Heart right ventricle (tissue), 16 donors: ENCODE data around the gene SEPTIN10. TPM values are rescaled to one million over a fixed set of nuclear protein-coding genes. Genes with fewer than 3 reads are reported as not detected.

Experiments used
- ATAC-seq, 8 donors: fragments of 200-7000 bp; cut with Tn5 transposase; one replicate each; pipeline ENCODE4 v1.9.1; 2020; ENCODE audit warnings: mild to moderate bottlenecking in 8 of 8, moderate library complexity in 8 of 8, moderate number of reproducible peaks in 1 of 8
- DNase-seq, 2 donors: peaks; one replicate each; pipeline ENCODE4 v3.0.0-alpha.2; 2020
- H3K27ac ChIP-seq, 10 donors: fragments of 200-600 bp; sonication (generic) in 2 of 10; one replicate each; pipeline versions ENCODE4 v1.5.0 to v1.8.0; 2020 to 2022; ENCODE audit warnings: mild to moderate bottlenecking in 3 of 10
- H3K27me3 ChIP-seq, 7 donors: fragments of 200-600 bp; one replicate each; pipeline ENCODE4 v1.8.0; 2021 to 2022; ENCODE audit warnings: mild to moderate bottlenecking in 2 of 7
- H3K36me3 ChIP-seq, 9 donors: fragments of 200-600 bp; sonication (generic) in 1 of 9; one replicate each; pipeline versions ENCODE4 v1.5.0 to v1.8.0; 2020 to 2022; ENCODE audit warnings: mild to moderate bottlenecking in 2 of 9
- H3K4me1 ChIP-seq, 9 donors: fragments of 200-600 bp; sonication (generic) in 1 of 9; one replicate each; pipeline versions ENCODE4 v1.5.0 to v1.8.0; 2020 to 2022; ENCODE audit warnings: mild to moderate bottlenecking in 4 of 9
- H3K4me3 ChIP-seq, 10 donors: fragments of 200-600 bp; sonication (generic) in 2 of 10; one replicate each; pipeline versions ENCODE4 v1.5.0 to v1.8.0; 2020 to 2022; ENCODE audit warnings: mild to moderate bottlenecking in 7 of 10, moderate library complexity in 2 of 10
- H3K9me3 ChIP-seq, 11 donors: fragments of 200-600 bp in 10 of 11; sonication (generic) in 2 of 11; one replicate each; pipeline versions ENCODE4 v1.5.0 to v1.8.0; 2013 to 2022; ENCODE audit warnings: mild to moderate bottlenecking in 2 of 11, control low read depth in 1 of 11, moderate library complexity in 1 of 11
- CTCF ChIP-seq, 9 donors: fragments of 200-600 bp; sonication (generic) in 2 of 9; IDR thresholded peaks; one replicate each; pipeline versions ENCODE4 v1.5.0 to v1.8.0; 2021 to 2022; ENCODE audit warnings: antibody characterized with exemption in 9 of 9, mild to moderate bottlenecking in 5 of 9, moderate library complexity in 1 of 9
- WGBS, 2 donors: extraction: QIAGEN DNeasy Blood & Tissue Kit; methylation state at CpG; one replicate each; pipeline ENCODE4 v1.1.7; 2013; ENCODE audit warnings: inconsistent platforms in 1 of 2; 5-methylcytosine and 5-hydroxymethylcytosine counted together
- intact Hi-C, 10 donors: fragments of 100-400 bp; cut with DNase I; formaldehyde crosslinking; loops; one replicate each; pipeline versions ENCODE4 v1.11.1 to v1.14.2; 2022
- polyA plus RNA-seq, 2 donors: library from polyadenylated mRNA; stranded (reverse); fragments of 200-250 nt; gene quantifications; one replicate each; pipeline ENCODE4 v1.2.3, GENCODE V29; 2013
- total RNA-seq, 10 donors: library from RNA; stranded (reverse); fragmentation: NEBNext Ultra II Directional in 3 of 10; extraction: Animal tissue kit (Norgen Biotek cat#: 25700) in 3 of 10; gene quantifications; one replicate each; pipeline versions ENCODE4 v1.2.1 to v1.2.4, GENCODE V29; 2021 to 2023
- donor health status: Arrhythmogenic right ventricular cardiomyopathy.
- donor health status: ischemic (EF 13 %, LVEDD 7.1; RV severe dilation, severe dysfunction).
- donor health status: healthy with polysubstance abuse.
- donor health status: DM: no; HTN: yes; CAD: no.
- donor health status: DM: no; HTN: no; CAD: no.
- donor health status: ischemic (EF 25% LVEDD 6.9; RV normal size, moderate dysfunction).
- donor health status: ischemic (EF 25% LVEDD 5.7; RV mildly dilated, moderate dysfunction).
- donor health status: healthy.
- donor health status: DM: yes; HTN: yes; CAD: no.
- donor health status: Ischemic cardiomyopathy.
- donor health status: ischemic (EF 35%, LVEDD 5.7; RV mildly dilated, moderate dysfunction).
- donor health status: nonischemic (EF 11% LVEDD 7.7; RV severe dilation, severe dysfunction).
- donor health status: DM: yes; HTN: yes; CAD: no.
- donor health status: PGD.
- donor health status: ischemic (EF 29% LVEDD 5.4; RV normal size, mild dysfunction).
- donor health status: nonischemic (EF 23%, LVEDD 6.1; RV moderate dilation, normal function).

Gene SEPTIN10
- total and polyA plus RNA-seq, 12 donors, result 20.9 to 61.0 (median 50.1) TPM

- ATAC-seq (peak in 1 of 8 donors; percentile 19), DNase-seq (no peak)
- H3K27ac ChIP-seq, result no peak overlapping the region
- H3K9me3 ChIP-seq, result peaks cover 0 to 18% (median 0%) of the 10 kb centered on the region in 11 donors
- H3K4me3 ChIP-seq, result no peak overlapping the region
- H3K27me3 ChIP-seq, result no peaks in the 10 kb centered on the region
- no peak for TF ChIP-seq CTCF (IDR thresholded peaks at IDR 0.05)
- WGBS, 2 donors, result 74 to 79% methylated on average over 7 of the region's 7 CpGs
- H3K4me1 ChIP-seq, result peaks cover 0 to 3% (median 0%) of the 10 kb centered on the region in 9 donors
- peaks cover 0 to 12% (median 0%) of the 10 kb centered on the region in 9 donors for H3K36me3 ChIP-seq
- intact Hi-C loops, result loop anchor here in 6 of 10 donors (5.0 to 10.0 kb wide), 6 partner anchors 160 to 582 kb away; partner anchors contain the start of gene SH3RF3 (in 1 of the 6)
Observed at GRCh38 chr2:109507217-109507616, 106.5 kb downstream of the SEPTIN10 start.

- ATAC-seq, result no peak
- intact Hi-C loops, result loop anchor here in 4 of 10 donors (10.0 kb wide), 4 partner anchors 218 to 578 kb away; no protein-coding TSS in a partner anchor
Observed at GRCh38 chr2:109503191-109503590, 110.6 kb downstream of the SEPTIN10 start.

GRCh38 chr2:109501461-109501860 is 112.3 kb downstream of the SEPTIN10 start:
- intact Hi-C loops, result loop anchor here in 4 of 10 donors (10.0 kb wide), 4 partner anchors 217 to 577 kb away; no protein-coding TSS in a partner anchor
- WGBS, 2 donors, result 94 to 96% methylated on average over 21 of the region's 21 CpGs
- Histone ChIP-seq H3K4me3 (no peak overlapping the region), H3K27ac (no peak overlapping the region), H3K9me3 (peaks cover 0 to 13% (median 0%) of the 10 kb centered on the region in 11 donors), H3K36me3 (peaks cover 0 to 15% (median 0%) of the 10 kb centered on the region in 9 donors), H3K27me3 (no peaks in the 10 kb centered on the region), H3K4me1 (peaks cover 0 to 35% (median 9%) of the 10 kb centered on the region in 9 donors)
- ATAC-seq (no peak), DNase-seq (no peak)
- no peak for TF ChIP-seq CTCF (IDR thresholded peaks at IDR 0.05)

More at GRCh38 chr2:109503191-109503590, 110.6 kb downstream of the SEPTIN10 start:
- Histone ChIP-seq H3K27ac (no peak overlapping the region), H3K9me3 (peaks cover 0 to 13% (median 0%) of the 10 kb centered on the region in 11 donors), H3K4me1 (peaks cover 0 to 21% (median 4%) of the 10 kb centered on the region in 9 donors), H3K27me3 (no peaks in the 10 kb centered on the region), H3K36me3 (peaks cover 0 to 15% (median 0%) of the 10 kb centered on the region in 9 donors), H3K4me3 (no peak overlapping the region)
- DNase-seq, result no peak
- no peak for TF ChIP-seq CTCF (IDR thresholded peaks at IDR 0.05)
- WGBS, 2 donors, result 76 to 83% methylated on average over 5 of the region's 5 CpGs

GRCh38 chr2:109500910-109501309 is 112.9 kb downstream of the SEPTIN10 start:
- intact Hi-C loops, result loop anchor here in 4 of 10 donors (10.0 kb wide), 4 partner anchors 216 to 576 kb away; no protein-coding TSS in a partner anchor
- peaks cover 0 to 15% (median 0%) of the 10 kb centered on the region in 9 donors for H3K36me3 ChIP-seq
- H3K9me3 ChIP-seq, result peaks cover 0 to 9% (median 0%) of the 10 kb centered on the region in 11 donors
- ATAC-seq (no peak), DNase-seq (no peak)
- WGBS, 2 donors, result 97% methylated on average over 8 of the region's 8 CpGs
- no peak overlapping the region for H3K27ac ChIP-seq
- no peaks in the 10 kb centered on the region for H3K27me3 ChIP-seq
- TF ChIP-seq CTCF (IDR thresholded peaks at IDR 0.05), result no peak
- H3K4me1 ChIP-seq, result peaks cover 0 to 35% (median 9%) of the 10 kb centered on the region in 9 donors
- H3K4me3 ChIP-seq, result no peak overlapping the region
